ENCODE measurements around the gene SGCG.
"Not testable (repeated sequence)": the region's sequence is repeated elsewhere in the genome, so short reads cannot be mapped to it uniquely, and the experiment has no call there.

The SGCG gene

GRCh38 chr13:23180711-23181110 lies at the start of gene SGCG:
Gene SGCG (plus strand): TSS chr13:23180979. CDS start chr13:23203695, 22,716 bp downstream.
- TF ChIP-seq CTCF (IDR thresholded peaks at IDR 0.05; ENCODE audit: unreplicated experiment in 3 of 3) = no peak
- peaks cover 37% of the 10 kb centered on the region for H3K4me1 Mint-ChIP-seq

GRCh38 chr13:23134542-23134941 lies 46.2 kb upstream of the SGCG start:
- TF ChIP-seq CTCF (IDR thresholded peaks at IDR 0.05; ENCODE audit: unreplicated experiment in 3 of 3) = no peak
- H3K36me3 Mint-ChIP-seq (ENCODE audit: low read depth) = no peaks in the 10 kb centered on the region
- H3K27me3 Mint-ChIP-seq (ENCODE audit: low read depth) = no peaks in the 10 kb centered on the region
- no peaks in the 10 kb centered on the region for H3K4me1 Mint-ChIP-seq
- H3K9me3 Mint-ChIP-seq = no peaks in the 10 kb centered on the region
- no peak overlapping the region for H3K4me3 Mint-ChIP-seq
- H3K27ac Mint-ChIP-seq = no peak overlapping the region

More at GRCh38 chr13:23180711-23181110, at the start of gene SGCG:
- Mint-ChIP-seq H3K36me3 (ENCODE audit: low read depth) (no peaks in the 10 kb centered on the region), H3K27ac (peak within 1 kb of the TSS; percentile 73 to 83 (median 79)), H3K9me3 (no peaks in the 10 kb centered on the region), H3K4me3 (peak within 1 kb of the TSS in 2 of 3 experiments; percentile 72 to 88), H3K27me3 (ENCODE audit: low read depth) (peaks cover 4% of the 10 kb centered on the region)

GRCh38 chr13:23140492-23140891 lies 40.3 kb upstream of the SGCG start:
- no peak overlapping the region for H3K27ac Mint-ChIP-seq
- no peak for TF ChIP-seq CTCF (IDR thresholded peaks at IDR 0.05; ENCODE audit: unreplicated experiment in 3 of 3)
- no peaks in the 10 kb centered on the region for H3K9me3 Mint-ChIP-seq
- H3K27me3 Mint-ChIP-seq (ENCODE audit: low read depth) = no peaks in the 10 kb centered on the region
- H3K4me1 Mint-ChIP-seq = no peaks in the 10 kb centered on the region
- no peak overlapping the region for H3K4me3 Mint-ChIP-seq
- no peaks in the 10 kb centered on the region for H3K36me3 Mint-ChIP-seq (ENCODE audit: low read depth)

- no peak for TF ChIP-seq CTCF (IDR thresholded peaks at IDR 0.05; ENCODE audit: unreplicated experiment in 3 of 3)
- H3K27me3 Mint-ChIP-seq (ENCODE audit: low read depth) = no peaks in the 10 kb centered on the region
- H3K4me1 Mint-ChIP-seq = peaks cover 9% of the 10 kb centered on the region
- no peaks in the 10 kb centered on the region for H3K36me3 Mint-ChIP-seq (ENCODE audit: low read depth)
- H3K4me3 Mint-ChIP-seq = no peak overlapping the region
- no peak overlapping the region for H3K27ac Mint-ChIP-seq
- no peaks in the 10 kb centered on the region for H3K9me3 Mint-ChIP-seq
These were observed 38.8 kb upstream of the SGCG start for GRCh38 chr13:23141964-23142363.

- H3K27me3 Mint-ChIP-seq (ENCODE audit: low read depth); H3K4me3 Mint-ChIP-seq; H3K9me3 Mint-ChIP-seq; H3K27ac Mint-ChIP-seq; H3K36me3 Mint-ChIP-seq (ENCODE audit: low read depth): not testable (repeated sequence)
- peaks cover 12% of the 10 kb centered on the region for H3K4me1 Mint-ChIP-seq
These were observed 38.2 kb upstream of the SGCG start for GRCh38 chr13:23142607-23143006.

GRCh38 chr13:23144431-23144830 lies 36.3 kb upstream of the SGCG start:
- no peaks in the 10 kb centered on the region for H3K9me3 Mint-ChIP-seq
- H3K4me3 Mint-ChIP-seq = no peak overlapping the region
- no peaks in the 10 kb centered on the region for H3K27me3 Mint-ChIP-seq (ENCODE audit: low read depth)
- TF ChIP-seq CTCF (IDR thresholded peaks at IDR 0.05; ENCODE audit: unreplicated experiment in 3 of 3) = no peak
- H3K4me1 Mint-ChIP-seq = peaks cover 12% of the 10 kb centered on the region
- H3K36me3 Mint-ChIP-seq (ENCODE audit: low read depth) = no peaks in the 10 kb centered on the region
- no peak overlapping the region for H3K27ac Mint-ChIP-seq

Measured in nephron (organoid).